HepG2 (cell line): ENCODE data around the gene TSPAN18.

Source experiments
- BHLHE40 ChIP-seq: IDR thresholded peaks from 2 replicates; pipeline ENCODE4 v1.6.1; 2011; ENCODE audit warnings: low read length, improper control_type of control experiment
- CREB3 ChIP-seq: sonication (generic); formaldehyde crosslinking; IDR thresholded peaks from 2 replicates; pipeline ENCODE4 v1.5.0; 2020; ENCODE audit warnings: missing genetic modification reagents
- E2F1 ChIP-seq: sonication (generic); formaldehyde crosslinking; IDR thresholded peaks from 2 replicates; pipeline ENCODE4 v1.5.0; 2020; ENCODE audit warnings: missing genetic modification reagents
- POLR2AphosphoS5 ChIP-seq: IDR thresholded peaks from 2 replicates; pipeline ENCODE4 v1.6.1; 2012; ENCODE audit warnings: low read depth, low read length
- SIN3A ChIP-seq: IDR thresholded peaks from 2 replicates; pipeline ENCODE4 v1.6.1; 2011; ENCODE audit warnings: low read depth, mild to moderate bottlenecking, control low read depth, low read length, borderline replicate concordance
- XBP1 ChIP-seq: sonication (generic); formaldehyde crosslinking; IDR thresholded peaks from 2 replicates; pipeline ENCODE4 v1.5.0; 2020; ENCODE audit warnings: missing genetic modification reagents
- ZFP82 ChIP-seq: sonication (generic); formaldehyde crosslinking; IDR thresholded peaks from 2 replicates; pipeline ENCODE4 v1.5.1; 2020; ENCODE audit warnings: mild to moderate bottlenecking, missing genetic modification reagents, borderline replicate concordance
- ZNF724P ChIP-seq: sonication (generic); formaldehyde crosslinking; IDR thresholded peaks from 2 replicates; pipeline ENCODE4 v1.8.0; 2022; ENCODE audit warnings: missing genetic modification reagents, borderline replicate concordance

GRCh38 chr11:44680982-44681597 is 45.7 kb upstream of the TSPAN18 start:
- TF ChIP-seq ZFP82 (CRISPR knock-in tag) (no peak), E2F1 (no peak), BHLHE40 (no peak), CREB3 (no peak), SIN3A (no peak), ZNF724P (no peak), POLR2AphosphoS5 (no peak), XBP1 (CRISPR knock-in tag) (no peak)
